ENCODE measurements around the gene ADTRP. TPM values are rescaled to one million over a fixed set of nuclear protein-coding genes. Genes with fewer than 3 reads are reported as not detected.
A peak's percentile ranks its signal among the peaks of the same experiment; 100 is the strongest.

Gene ADTRP
- total and polyA plus RNA-seq, 2 of the 13 experiments (the other 11 are each of a cell fraction or from before 2014, with no cell fraction given) = not detected

DNA sequence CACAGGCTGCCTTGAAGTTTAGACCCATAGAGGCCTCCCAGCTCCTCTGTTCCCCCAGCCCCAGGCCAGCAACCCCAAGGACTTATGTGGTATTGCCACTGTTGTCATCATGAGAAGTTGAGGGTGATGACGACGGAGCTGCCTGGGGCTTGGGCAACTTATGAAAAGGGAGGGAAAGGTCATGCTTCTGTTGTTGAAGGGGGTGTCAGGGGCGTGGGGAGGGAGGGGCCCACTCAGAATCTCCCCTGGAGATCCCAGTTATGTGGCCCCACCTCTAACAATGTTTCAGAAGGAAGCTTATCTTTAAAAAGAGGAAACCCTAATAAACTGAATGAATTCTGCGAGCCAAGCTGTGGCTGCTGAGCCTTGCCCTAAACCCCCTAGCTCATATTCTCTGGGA is 4.2 kb downstream of the ADTRP start:
- ChIA-PET CTCF (ENCODE audit: low intra/inter-chr PET ratio, low total read pairs) (no interaction called here), POLR2A (no interaction called here)
- H3K79me2 ChIP-seq (ENCODE audit: insufficient read depth, low read length) = no peaks in the 10 kb centered on the region
- no peak for FAIRE-seq
- in situ Hi-C loops (cut with HindIII; ENCODE audit: extremely low pct_ligation_motif_present, low pct_unique_long_range_greater_than_20kb) (no loop called here), intact Hi-C loops (cut with micrococcal nuclease; ENCODE audit: unreplicated experiment) (no loop called here)
- H2AFZ ChIP-seq (ENCODE audit: low read length) = no peak overlapping the region
- H3K27me3 ChIP-seq (ENCODE audit: control insufficient read depth in 1 of 2, insufficient read depth in 2 of 2, low read length in 2 of 2) = peaks cover 2 to 45% of the 10 kb centered on the region in 2 experiments; a peak in 4 of 5 replicates
- no peak overlapping the region for H3K4me3 ChIP-seq (replicated peaks in 1 of 3; ENCODE audit: insufficient read depth in 1 of 3, low read depth in 2 of 3, low read length in 3 of 3)
- WGBS (ENCODE audit: low lambda C conversion rate) = 23% methylated on average over 4 of the region's 4 CpGs
- no peak for DNase-seq (ENCODE audit: low spot score)
- no TSS peak for BruUV-seq (replicated peaks)
- TF ChIP-seq ZNF282 (IDR thresholded peaks at IDR 0.05; ENCODE audit: partially characterized antibody) = no peak
- TF ChIP-seq ZBTB7B (CRISPR knock-in tag; IDR thresholded peaks at IDR 0.05) = no peak
- no peaks in the 10 kb centered on the region for H3K9me3 ChIP-seq (ENCODE audit: low read length)
- no peaks in the 10 kb centered on the region for H4K20me1 ChIP-seq (ENCODE audit: insufficient read depth, low read length)
- H3K9ac ChIP-seq (ENCODE audit: insufficient read depth, low read depth, low read length) = no peak overlapping the region
- H3K4me1 ChIP-seq (ENCODE audit: insufficient read depth, low read length) = no peaks in the 10 kb centered on the region
- H3K4me2 ChIP-seq (ENCODE audit: low read depth, low read length) = no peak overlapping the region
- H3K36me3 ChIP-seq (replicated peaks in 1 of 2; ENCODE audit: control insufficient read depth in 1 of 2, insufficient read depth in 2 of 2, low read length in 2 of 2) = no peaks in the 10 kb centered on the region
- H3K27ac ChIP-seq (ENCODE audit: extremely low read length, insufficient read depth, low read length) = no peak overlapping the region
- no peak for ATAC-seq

DNA sequence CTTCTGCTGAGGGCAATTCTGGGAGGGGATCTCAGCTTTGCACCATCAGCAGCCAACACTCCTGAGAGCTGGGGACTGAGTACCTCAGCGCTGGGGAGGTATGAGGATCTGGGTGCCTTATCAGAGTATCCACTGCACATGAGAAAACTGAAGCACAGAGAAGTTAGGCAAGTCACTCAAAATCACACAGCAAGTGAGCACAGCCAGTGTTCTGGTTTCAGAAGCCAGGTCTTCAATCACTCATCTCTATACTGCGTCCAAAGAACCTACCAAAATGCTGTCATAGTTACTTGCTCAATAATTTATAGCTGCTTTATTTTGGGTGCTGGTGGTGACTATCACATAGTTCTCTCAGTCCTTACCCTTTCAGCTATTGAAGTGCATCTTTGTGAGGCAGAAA is 5.0 kb downstream of the ADTRP start:
- DNase-seq (ENCODE audit: low spot score) = no peak

DNA sequence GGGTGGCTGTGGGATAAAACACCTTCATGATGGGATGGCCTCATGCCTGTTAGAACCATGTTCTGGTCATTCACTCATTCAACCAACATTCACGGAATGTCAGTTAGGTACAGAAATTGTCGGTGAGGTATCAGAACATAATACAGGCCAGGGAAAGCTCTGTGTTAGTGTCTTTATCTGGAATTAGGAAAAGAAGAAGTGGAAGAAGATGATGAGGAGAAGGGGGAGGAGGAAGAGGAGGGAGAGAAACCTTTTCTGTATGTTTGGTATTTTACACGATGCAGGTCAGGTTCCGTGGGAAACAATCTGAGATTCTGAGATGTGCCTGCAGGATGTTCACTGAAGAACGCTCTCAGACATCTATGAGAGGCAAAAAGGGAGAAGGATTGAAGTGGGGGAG is 5.6 kb downstream of the ADTRP start:
- FAIRE-seq = no peak
- Histone ChIP-seq H3K9me3 (ENCODE audit: low read length) (no peaks in the 10 kb centered on the region), H3K36me3 (replicated peaks in 1 of 2; ENCODE audit: control insufficient read depth in 1 of 2, insufficient read depth in 2 of 2, low read length in 2 of 2) (no peaks in the 10 kb centered on the region), H3K9ac (ENCODE audit: insufficient read depth, low read depth, low read length) (no peak overlapping the region), H3K27ac (ENCODE audit: extremely low read length, insufficient read depth, low read length) (no peak overlapping the region), H3K79me2 (ENCODE audit: insufficient read depth, low read length) (no peaks in the 10 kb centered on the region), H3K27me3 (ENCODE audit: control insufficient read depth in 1 of 2, insufficient read depth in 2 of 2, low read length in 2 of 2) (peaks cover 2 to 45% of the 10 kb centered on the region in 2 experiments; a peak in 4 of 5 replicates), H4K20me1 (ENCODE audit: insufficient read depth, low read length) (no peaks in the 10 kb centered on the region), H3K4me3 (replicated peaks in 1 of 3; ENCODE audit: insufficient read depth in 1 of 3, low read depth in 2 of 3, low read length in 3 of 3) (no peak overlapping the region), H2AFZ (ENCODE audit: low read length) (no peak overlapping the region), H3K4me2 (ENCODE audit: low read depth, low read length) (no peak overlapping the region), H3K4me1 (ENCODE audit: insufficient read depth, low read length) (no peaks in the 10 kb centered on the region)
- BruUV-seq (replicated peaks) = no TSS peak
- 2% methylated on average over 5 of the region's 5 CpGs for WGBS (ENCODE audit: low lambda C conversion rate)
- in situ Hi-C loops (cut with HindIII; ENCODE audit: extremely low pct_ligation_motif_present, low pct_unique_long_range_greater_than_20kb) = no loop called here
- no peak for ATAC-seq
- POLR2A ChIA-PET = no interaction called here
- no peak for TF ChIP-seq MYNN (CRISPR knock-in tag; IDR thresholded peaks at IDR 0.05; ENCODE audit: low read depth)
- no peak for TF ChIP-seq NR2F1 (CRISPR knock-in tag; IDR thresholded peaks at IDR 0.05)
- TF ChIP-seq TAF15 (IDR thresholded peaks at IDR 0.05; ENCODE audit: low read depth, low read length, poor library complexity, severe bottlenecking) = no peak
- no peak for TF ChIP-seq NR2C2 (CRISPR knock-in tag; IDR thresholded peaks at IDR 0.05; ENCODE audit: borderline replicate concordance)
- CTCF ChIA-PET (ENCODE audit: low intra/inter-chr PET ratio, low total read pairs) = no interaction called here
- intact Hi-C loops (cut with micrococcal nuclease; ENCODE audit: unreplicated experiment) = no loop called here
- no peak for DNase-seq (ENCODE audit: low spot score)

More for the DNA sequence above, 5.0 kb downstream of the ADTRP start:
- in situ Hi-C loops (cut with HindIII; ENCODE audit: extremely low pct_ligation_motif_present, low pct_unique_long_range_greater_than_20kb) = no loop called here
- no peak overlapping the region for H3K4me2 ChIP-seq (ENCODE audit: low read depth, low read length)
- no peaks in the 10 kb centered on the region for H3K36me3 ChIP-seq (replicated peaks in 1 of 2; ENCODE audit: control insufficient read depth in 1 of 2, insufficient read depth in 2 of 2, low read length in 2 of 2)
- no peaks in the 10 kb centered on the region for H3K79me2 ChIP-seq (ENCODE audit: insufficient read depth, low read length)
- 0% methylated on average over 2 of the region's 2 CpGs for WGBS (ENCODE audit: low lambda C conversion rate)
- FAIRE-seq (no peak), ATAC-seq (no peak)
- no peaks in the 10 kb centered on the region for H3K4me1 ChIP-seq (ENCODE audit: insufficient read depth, low read length)
- no peak overlapping the region for H3K9ac ChIP-seq (ENCODE audit: insufficient read depth, low read depth, low read length)
- intact Hi-C loops (cut with micrococcal nuclease; ENCODE audit: unreplicated experiment) = no loop called here
- TF ChIP-seq ZNF768 (CRISPR knock-in tag; IDR thresholded peaks at IDR 0.05) (peak; percentile 45), ZNF24 (IDR thresholded peaks at IDR 0.05) (no peak)
- H2AFZ ChIP-seq (ENCODE audit: low read length) = no peak overlapping the region
- H4K20me1 ChIP-seq (ENCODE audit: insufficient read depth, low read length) = no peaks in the 10 kb centered on the region
- H3K9me3 ChIP-seq (ENCODE audit: low read length) = no peaks in the 10 kb centered on the region
- CTCF ChIA-PET (ENCODE audit: low intra/inter-chr PET ratio, low total read pairs) = no interaction called here
- H3K4me3 ChIP-seq (replicated peaks in 1 of 3; ENCODE audit: insufficient read depth in 1 of 3, low read depth in 2 of 3, low read length in 3 of 3) = no peak overlapping the region
- BruUV-seq (replicated peaks) = no TSS peak
- POLR2A ChIA-PET = no interaction called here
- peaks cover 2 to 45% of the 10 kb centered on the region in 2 experiments; a peak in 4 of 5 replicates for H3K27me3 ChIP-seq (ENCODE audit: control insufficient read depth in 1 of 2, insufficient read depth in 2 of 2, low read length in 2 of 2)
- H3K27ac ChIP-seq (ENCODE audit: extremely low read length, insufficient read depth, low read length) = no peak overlapping the region

All from HepG2 (cell line).